T-helper 1 cell (primary cell): ENCODE measurements around the gene NCBP2L.

Experiments
- DNase-seq, 5 donors: peaks; one replicate each; pipeline ENCODE4 v3.0.0-alpha.2; 2012 to 2020

Gene NCBP2L

GRCh38 chrX:107818900-107819521, 41.5 kb downstream of the NCBP2L start:
- no peak for DNase-seq

- no peak for DNase-seq
Observed at GRCh38 chrX:107823042-107823441, 45.5 kb downstream of the NCBP2L start.

GRCh38 chrX:107823456-107823855, 45.9 kb downstream of the NCBP2L start:
- no peak for DNase-seq

GRCh38 chrX:107825698-107826237, 48.2 kb downstream of the NCBP2L start, which contains the start of gene MID2:
Gene MID2 (plus strand): TSS chrX:107825866. CDS start chrX:107826427, 561 bp downstream.
- peak; percentile 6 to 45 (median 30) for DNase-seq

- DNase-seq, result peak; percentile 5 to 24 (median 17)
Observed at GRCh38 chrX:107826238-107827029, 48.9 kb downstream of the NCBP2L start.

- no peak for DNase-seq
Observed at GRCh38 chrX:107827030-107827831, 49.7 kb downstream of the NCBP2L start.

GRCh38 chrX:107827852-107828251, 50.3 kb downstream of the NCBP2L start:
- DNase-seq, result no peak

GRCh38 chrX:107829878-107830277, 52.3 kb downstream of the NCBP2L start:
- no peak for DNase-seq

- DNase-seq, result no peak
Observed at GRCh38 chrX:107831071-107831730, 53.7 kb downstream of the NCBP2L start.

- DNase-seq, result no peak
Observed at GRCh38 chrX:107834275-107835201, 57.0 kb downstream of the NCBP2L start.

- DNase-seq, result no peak
Observed at GRCh38 chrX:107836958-107837357, 59.4 kb downstream of the NCBP2L start.

- no peak for DNase-seq
Observed at GRCh38 chrX:107840971-107841370, 63.4 kb downstream of the NCBP2L start.

- DNase-seq, result no peak
Observed at GRCh38 chrX:107842715-107843400, 65.3 kb downstream of the NCBP2L start.
